Measurements from ENCODE around the gene OR8A1.

Gene OR8A1

GRCh38 chr11:124541204-124541603 is 28.6 kb upstream of the OR8A1 start:
- H3K27ac ChIP-seq = no peak overlapping the region

GRCh38 chr11:124543145-124543544 is 26.7 kb upstream of the OR8A1 start:
- TF ChIP-seq CTCF (conservative IDR thresholded peaks at IDR 0.05) (no peak), ZFX (IDR thresholded peaks at IDR 0.05) (no peak)
- H3K27ac ChIP-seq = no peak overlapping the region

More at GRCh38 chr11:124541204-124541603, 28.6 kb upstream of the OR8A1 start:
- TF ChIP-seq CTCF (conservative IDR thresholded peaks at IDR 0.05) = no peak
- no peak for TF ChIP-seq ZFX (IDR thresholded peaks at IDR 0.05)

GRCh38 chr11:124543554-124543953 is 26.2 kb upstream of the OR8A1 start, which contains the start of gene OR8B12:
Gene OR8B12, minus strand, starts transcription at chr11:124543654. Its CDS starts 0 bp downstream, at chr11:124543654.
- H3K27ac ChIP-seq = no peak within 1 kb of the TSS
- TF ChIP-seq CTCF (conservative IDR thresholded peaks at IDR 0.05) (no peak), ZFX (IDR thresholded peaks at IDR 0.05) (no peak)

GRCh38 chr11:124551189-124551588 is 18.6 kb upstream of the OR8A1 start:
- TF ChIP-seq ZFX (IDR thresholded peaks at IDR 0.05) (no peak), CTCF (conservative IDR thresholded peaks at IDR 0.05) (no peak; the same call in 1 of the 2 replicates)
- no peak overlapping the region for H3K27ac ChIP-seq

GRCh38 chr11:124551987-124552386 is 17.8 kb upstream of the OR8A1 start:
- no peak overlapping the region for H3K27ac ChIP-seq
- no peak for TF ChIP-seq CTCF (conservative IDR thresholded peaks at IDR 0.05)
- TF ChIP-seq ZFX (IDR thresholded peaks at IDR 0.05) = no peak

- no peak overlapping the region for H3K27ac ChIP-seq
- TF ChIP-seq CTCF (conservative IDR thresholded peaks at IDR 0.05) (no peak), ZFX (IDR thresholded peaks at IDR 0.05) (no peak)
These were observed 13.0 kb upstream of the OR8A1 start for GRCh38 chr11:124556828-124557227.

- TF ChIP-seq CTCF (conservative IDR thresholded peaks at IDR 0.05) (no peak), ZFX (IDR thresholded peaks at IDR 0.05) (no peak)
- H3K27ac ChIP-seq = no peak overlapping the region
These were observed 363 bp downstream of the OR8A1 start for GRCh38 chr11:124570160-124570559.
